ENCODE results near the gene GGA1.

The GGA1 gene

DNA sequence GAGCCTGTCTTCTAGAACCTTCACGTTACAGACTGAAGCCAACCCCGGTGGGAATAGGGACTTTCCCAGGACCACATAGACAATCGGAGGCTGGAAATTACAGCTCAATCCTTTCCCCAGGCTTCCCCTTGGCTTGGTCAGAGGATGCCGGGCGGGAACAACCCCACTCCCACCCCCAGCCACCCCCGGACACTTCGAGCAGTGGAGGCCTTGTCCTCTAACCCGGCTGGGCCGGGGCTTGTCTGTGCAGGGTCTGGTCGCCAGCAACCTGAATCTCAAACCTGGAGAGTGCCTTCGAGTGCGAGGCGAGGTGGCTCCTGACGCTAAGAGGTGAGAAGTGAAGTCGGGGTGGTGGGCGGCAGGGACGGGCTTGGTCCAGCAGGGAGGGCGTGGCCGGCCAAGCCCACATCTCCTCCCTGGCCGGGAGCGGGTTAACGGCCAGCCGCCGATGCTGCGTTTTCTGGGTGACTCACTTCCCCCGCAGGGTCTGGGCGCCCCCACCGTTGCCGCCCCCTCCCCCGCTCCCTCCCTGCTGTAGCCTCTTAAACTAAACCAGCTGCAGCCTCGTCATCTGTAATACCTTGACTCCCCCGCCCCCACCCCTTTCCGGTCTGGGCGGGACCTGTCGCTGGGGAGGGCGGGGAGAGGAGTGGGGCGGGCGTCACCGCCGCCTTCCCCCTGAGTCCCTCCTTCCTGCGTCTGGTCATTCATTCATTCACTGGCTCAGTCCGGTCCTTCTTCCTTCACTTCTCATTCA is 68.3 kb downstream of the GGA1 start:
- no peak for DNase-seq

DNA sequence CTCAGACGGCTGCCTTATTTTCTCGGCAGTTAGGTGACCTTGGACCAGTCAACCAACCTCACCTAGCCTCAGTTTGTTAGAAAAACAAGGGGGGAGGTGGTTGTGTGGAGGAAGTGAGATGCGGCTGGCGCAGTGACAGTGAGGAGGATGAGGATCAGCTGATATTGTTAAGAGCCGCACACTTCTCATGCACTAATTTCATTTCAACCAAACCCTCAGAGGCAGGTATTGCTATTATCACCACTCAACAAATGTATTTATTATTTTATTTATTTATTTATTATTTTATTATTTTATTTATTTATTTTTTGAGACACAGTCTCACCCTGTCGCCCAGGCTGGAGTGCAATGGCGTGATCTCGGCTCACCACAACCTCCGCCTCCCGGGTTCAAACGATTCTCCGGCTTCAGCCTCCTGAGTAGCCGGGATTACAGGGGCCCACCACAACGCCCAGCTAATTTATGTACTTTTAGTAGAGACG is 68.9 kb downstream of the GGA1 start:
- no peak for DNase-seq

DNA sequence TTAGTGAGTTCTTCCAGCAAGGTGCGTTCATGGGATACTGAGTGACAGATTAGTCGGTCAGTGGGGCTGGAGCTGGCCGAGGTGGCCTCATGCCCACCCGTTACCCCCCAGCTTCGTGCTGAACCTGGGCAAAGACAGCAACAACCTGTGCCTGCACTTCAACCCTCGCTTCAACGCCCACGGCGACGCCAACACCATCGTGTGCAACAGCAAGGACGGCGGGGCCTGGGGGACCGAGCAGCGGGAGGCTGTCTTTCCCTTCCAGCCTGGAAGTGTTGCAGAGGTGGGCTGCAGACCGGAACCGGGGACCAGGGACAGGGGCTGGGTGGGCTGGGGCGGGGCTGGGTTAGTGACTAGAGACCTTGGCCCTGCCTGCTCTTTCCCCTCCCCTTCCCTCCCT is 69.7 kb downstream of the GGA1 start:
- no peak for DNase-seq

DNA sequence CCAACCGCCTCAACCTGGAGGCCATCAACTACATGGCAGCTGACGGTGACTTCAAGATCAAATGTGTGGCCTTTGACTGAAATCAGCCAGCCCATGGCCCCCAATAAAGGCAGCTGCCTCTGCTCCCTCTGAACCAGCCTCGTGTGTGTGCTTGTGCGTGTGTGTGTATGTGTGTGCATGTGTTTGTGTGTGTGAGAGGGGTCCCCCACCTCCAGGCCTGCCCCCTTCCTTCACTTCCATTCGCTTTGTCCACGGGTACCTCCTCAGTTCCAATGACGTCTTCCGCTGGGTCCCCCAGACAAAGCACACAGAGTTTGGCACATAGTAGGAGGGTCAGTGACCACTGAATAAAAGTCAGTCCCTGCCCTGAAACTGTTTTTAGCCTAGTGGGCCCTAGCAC is 71.0 kb downstream of the GGA1 start:
- no peak for DNase-seq

DNA sequence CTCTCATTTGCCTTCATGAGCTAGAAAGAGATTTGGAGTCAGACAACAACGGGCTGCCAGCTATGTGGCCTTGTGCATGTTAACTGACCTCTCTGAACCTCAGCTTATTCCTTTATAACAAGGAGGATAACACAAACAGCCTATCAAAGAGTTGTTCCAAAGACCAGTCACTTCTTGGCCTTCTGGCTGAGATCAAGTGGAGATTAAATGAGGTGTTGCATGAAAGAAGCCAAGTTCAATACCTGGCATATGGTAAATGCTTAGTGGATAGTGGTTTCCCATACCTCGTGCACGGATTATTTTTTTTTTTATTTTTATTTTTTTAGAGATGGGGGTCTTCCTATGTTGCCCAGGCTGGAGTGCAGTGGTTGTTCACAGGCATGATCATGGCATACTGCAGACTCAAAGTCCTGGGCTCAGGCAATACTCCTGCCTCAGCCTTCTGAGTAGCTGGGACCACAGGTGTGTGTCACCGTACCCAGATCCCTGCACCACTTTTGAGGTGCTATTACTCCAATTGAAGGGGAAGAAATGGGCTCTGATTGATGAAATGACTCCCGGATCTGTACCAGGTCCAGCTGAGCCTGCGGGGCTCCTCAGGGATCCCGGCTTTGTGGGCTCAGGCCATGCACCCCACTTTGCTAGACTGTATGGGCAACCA is 71.7 kb downstream of the GGA1 start:
- DNase-seq: no peak

DNA sequence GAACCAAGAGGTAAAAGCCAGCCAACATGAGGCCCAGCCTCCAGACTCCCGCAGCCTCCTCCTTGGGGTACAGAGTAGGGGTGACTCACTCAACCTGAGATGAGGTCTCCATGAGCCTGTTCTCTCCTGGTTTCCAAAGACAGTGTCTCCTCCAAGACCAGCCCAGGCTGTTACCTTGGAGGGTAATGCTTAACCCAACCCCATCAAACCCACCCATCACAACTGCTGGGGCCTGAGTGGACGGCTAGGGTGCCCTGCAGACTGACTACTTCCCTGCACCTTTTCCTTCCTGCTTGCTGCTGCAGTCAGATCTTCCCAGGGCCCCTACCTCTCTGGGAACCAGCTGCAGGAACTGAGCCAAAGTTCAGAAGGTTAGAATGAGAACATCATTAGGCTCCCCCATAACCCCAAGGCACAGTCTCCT is 72.4 kb downstream of the GGA1 start:
- no peak for DNase-seq

DNA sequence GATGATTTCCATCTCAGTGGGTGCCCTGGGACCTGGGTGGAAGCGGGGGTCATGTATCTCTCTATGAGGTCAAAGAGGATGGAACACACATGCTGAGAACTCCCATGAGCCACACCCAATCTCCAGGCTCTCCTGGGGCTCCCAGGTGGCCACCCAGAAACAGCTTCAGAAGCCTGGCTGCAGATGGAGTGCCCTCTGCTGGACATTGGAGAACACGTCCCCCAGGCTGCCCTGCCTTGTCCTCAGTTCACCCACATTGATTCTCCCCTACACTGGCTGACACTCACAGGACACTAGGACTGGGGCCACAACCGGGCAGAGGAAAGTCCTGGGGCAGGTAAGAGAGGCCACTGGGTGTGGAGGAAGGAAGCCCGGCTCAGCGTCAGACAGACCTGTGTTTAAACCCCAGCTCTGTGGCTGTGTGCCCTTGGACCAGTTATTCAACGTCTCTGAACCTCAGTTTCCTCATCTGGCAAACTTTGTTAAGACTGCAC is 73.0 kb downstream of the GGA1 start:
- peak; percentile 19 to 71 for DNase-seq

Measured in NCI-H446 (cell line).